Heart right ventricle (tissue), 16 donors: ENCODE data around the gene TRIM17. TPM values are rescaled to one million over a fixed set of nuclear protein-coding genes. Genes with fewer than 3 reads are reported as not detected.

Source experiments
- ATAC-seq, 8 donors: fragments of 200-7000 bp; cut with Tn5 transposase; one replicate each; pipeline ENCODE4 v1.9.1; 2020; ENCODE audit warnings: mild to moderate bottlenecking in 8 of 8, moderate library complexity in 8 of 8, moderate number of reproducible peaks in 1 of 8
- DNase-seq, 2 donors: peaks; one replicate each; pipeline ENCODE4 v3.0.0-alpha.2; 2020
- H3K27ac ChIP-seq, 10 donors: fragments of 200-600 bp; sonication (generic) in 2 of 10; one replicate each; pipeline versions ENCODE4 v1.5.0 to v1.8.0; 2020 to 2022; ENCODE audit warnings: mild to moderate bottlenecking in 3 of 10
- H3K27me3 ChIP-seq, 7 donors: fragments of 200-600 bp; one replicate each; pipeline ENCODE4 v1.8.0; 2021 to 2022; ENCODE audit warnings: mild to moderate bottlenecking in 2 of 7
- H3K36me3 ChIP-seq, 9 donors: fragments of 200-600 bp; sonication (generic) in 1 of 9; one replicate each; pipeline versions ENCODE4 v1.5.0 to v1.8.0; 2020 to 2022; ENCODE audit warnings: mild to moderate bottlenecking in 2 of 9
- H3K4me1 ChIP-seq, 9 donors: fragments of 200-600 bp; sonication (generic) in 1 of 9; one replicate each; pipeline versions ENCODE4 v1.5.0 to v1.8.0; 2020 to 2022; ENCODE audit warnings: mild to moderate bottlenecking in 4 of 9
- H3K4me3 ChIP-seq, 10 donors: fragments of 200-600 bp; sonication (generic) in 2 of 10; one replicate each; pipeline versions ENCODE4 v1.5.0 to v1.8.0; 2020 to 2022; ENCODE audit warnings: mild to moderate bottlenecking in 7 of 10, moderate library complexity in 2 of 10
- H3K9me3 ChIP-seq, 11 donors: fragments of 200-600 bp in 10 of 11; sonication (generic) in 2 of 11; one replicate each; pipeline versions ENCODE4 v1.5.0 to v1.8.0; 2013 to 2022; ENCODE audit warnings: mild to moderate bottlenecking in 2 of 11, control low read depth in 1 of 11, moderate library complexity in 1 of 11
- WGBS, 2 donors: extraction: QIAGEN DNeasy Blood & Tissue Kit; methylation state at CpG; one replicate each; pipeline ENCODE4 v1.1.7; 2013; ENCODE audit warnings: inconsistent platforms in 1 of 2; 5-methylcytosine and 5-hydroxymethylcytosine counted together
- intact Hi-C, 10 donors: fragments of 100-400 bp; cut with DNase I; formaldehyde crosslinking; loops; one replicate each; pipeline versions ENCODE4 v1.11.1 to v1.14.2; 2022
- polyA plus RNA-seq, 2 donors: library from polyadenylated mRNA; stranded (reverse); fragments of 200-250 nt; gene quantifications; one replicate each; pipeline ENCODE4 v1.2.3, GENCODE V29; 2013
- total RNA-seq, 10 donors: library from RNA; stranded (reverse); fragmentation: NEBNext Ultra II Directional in 3 of 10; extraction: Animal tissue kit (Norgen Biotek cat#: 25700) in 3 of 10; gene quantifications; one replicate each; pipeline versions ENCODE4 v1.2.1 to v1.2.4, GENCODE V29; 2021 to 2023
- TF ChIP-seq, protein P1 (sequence below), 9 donors: fragments of 200-600 bp; sonication (generic) in 2 of 9; IDR thresholded peaks; one replicate each; pipeline versions ENCODE4 v1.5.0 to v1.8.0; 2021 to 2022; ENCODE audit warnings: antibody characterized with exemption in 9 of 9, mild to moderate bottlenecking in 5 of 9, moderate library complexity in 1 of 9
- donor health status: Arrhythmogenic right ventricular cardiomyopathy.
- donor health status: ischemic (EF 13 %, LVEDD 7.1; RV severe dilation, severe dysfunction).
- donor health status: healthy with polysubstance abuse.
- donor health status: DM: no; HTN: yes; CAD: no.
- donor health status: DM: no; HTN: no; CAD: no.
- donor health status: ischemic (EF 25% LVEDD 6.9; RV normal size, moderate dysfunction).
- donor health status: ischemic (EF 25% LVEDD 5.7; RV mildly dilated, moderate dysfunction).
- donor health status: healthy.
- donor health status: DM: yes; HTN: yes; CAD: no.
- donor health status: Ischemic cardiomyopathy.
- donor health status: ischemic (EF 35%, LVEDD 5.7; RV mildly dilated, moderate dysfunction).
- donor health status: nonischemic (EF 11% LVEDD 7.7; RV severe dilation, severe dysfunction).
- donor health status: DM: yes; HTN: yes; CAD: no.
- donor health status: PGD.
- donor health status: ischemic (EF 29% LVEDD 5.4; RV normal size, mild dysfunction).
- donor health status: nonischemic (EF 23%, LVEDD 6.1; RV moderate dilation, normal function).

Gene TRIM17
- total and polyA plus RNA-seq, 12 donors = 0.14 to 0.44 (median 0.34) TPM; not detected in 3

DNA sequence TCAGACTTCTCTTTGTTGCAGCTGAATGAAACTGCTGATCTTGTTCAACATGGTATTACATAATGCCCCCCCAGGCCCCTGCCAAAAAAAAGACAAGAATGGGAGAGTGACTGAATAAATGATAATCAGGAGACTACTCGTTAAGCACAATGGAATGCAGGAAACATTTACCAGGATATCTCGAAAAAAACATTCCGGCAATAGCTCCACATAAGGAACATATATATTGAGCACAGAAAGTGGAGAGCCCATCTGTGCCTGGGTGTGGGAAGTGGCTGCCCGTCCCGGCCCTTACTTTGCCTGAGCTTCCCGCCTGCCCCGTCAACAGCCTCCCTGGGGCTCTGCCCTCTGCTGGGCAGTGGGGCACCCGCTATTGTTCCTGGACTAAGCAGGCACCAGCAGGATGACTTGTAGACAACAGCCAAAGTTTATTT is 23.4 kb downstream of the TRIM17 start:
- intact Hi-C loops = no loop called here
- Histone ChIP-seq H3K36me3 (peaks cover 0 to 61% (median 14%) of the 10 kb centered on the region in 9 donors), H3K27ac (peak overlapping the region in 5 of 10 donors; percentile 8 to 49 (median 29)), H3K4me1 (peaks cover 0 to 15% (median 9%) of the 10 kb centered on the region in 9 donors), H3K27me3 (no peaks in the 10 kb centered on the region), H3K4me3 (no peak overlapping the region), H3K9me3 (no peaks in the 10 kb centered on the region)
- ATAC-seq (peak; percentile 61 to 88 (median 80)), DNase-seq (peak in 1 of 2 donors; percentile 60)
- 24 to 32% methylated on average over 8 of the region's 8 CpGs for WGBS, 2 donors
- TF ChIP-seq, protein P1, sequence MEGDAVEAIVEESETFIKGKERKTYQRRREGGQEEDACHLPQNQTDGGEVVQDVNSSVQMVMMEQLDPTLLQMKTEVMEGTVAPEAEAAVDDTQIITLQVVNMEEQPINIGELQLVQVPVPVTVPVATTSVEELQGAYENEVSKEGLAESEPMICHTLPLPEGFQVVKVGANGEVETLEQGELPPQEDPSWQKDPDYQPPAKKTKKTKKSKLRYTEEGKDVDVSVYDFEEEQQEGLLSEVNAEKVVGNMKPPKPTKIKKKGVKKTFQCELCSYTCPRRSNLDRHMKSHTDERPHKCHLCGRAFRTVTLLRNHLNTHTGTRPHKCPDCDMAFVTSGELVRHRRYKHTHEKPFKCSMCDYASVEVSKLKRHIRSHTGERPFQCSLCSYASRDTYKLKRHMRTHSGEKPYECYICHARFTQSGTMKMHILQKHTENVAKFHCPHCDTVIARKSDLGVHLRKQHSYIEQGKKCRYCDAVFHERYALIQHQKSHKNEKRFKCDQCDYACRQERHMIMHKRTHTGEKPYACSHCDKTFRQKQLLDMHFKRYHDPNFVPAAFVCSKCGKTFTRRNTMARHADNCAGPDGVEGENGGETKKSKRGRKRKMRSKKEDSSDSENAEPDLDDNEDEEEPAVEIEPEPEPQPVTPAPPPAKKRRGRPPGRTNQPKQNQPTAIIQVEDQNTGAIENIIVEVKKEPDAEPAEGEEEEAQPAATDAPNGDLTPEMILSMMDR (IDR thresholded peaks at IDR 0.05) = peak in 8 of 9 donors; percentile 28 to 68 (median 58)

DNA sequence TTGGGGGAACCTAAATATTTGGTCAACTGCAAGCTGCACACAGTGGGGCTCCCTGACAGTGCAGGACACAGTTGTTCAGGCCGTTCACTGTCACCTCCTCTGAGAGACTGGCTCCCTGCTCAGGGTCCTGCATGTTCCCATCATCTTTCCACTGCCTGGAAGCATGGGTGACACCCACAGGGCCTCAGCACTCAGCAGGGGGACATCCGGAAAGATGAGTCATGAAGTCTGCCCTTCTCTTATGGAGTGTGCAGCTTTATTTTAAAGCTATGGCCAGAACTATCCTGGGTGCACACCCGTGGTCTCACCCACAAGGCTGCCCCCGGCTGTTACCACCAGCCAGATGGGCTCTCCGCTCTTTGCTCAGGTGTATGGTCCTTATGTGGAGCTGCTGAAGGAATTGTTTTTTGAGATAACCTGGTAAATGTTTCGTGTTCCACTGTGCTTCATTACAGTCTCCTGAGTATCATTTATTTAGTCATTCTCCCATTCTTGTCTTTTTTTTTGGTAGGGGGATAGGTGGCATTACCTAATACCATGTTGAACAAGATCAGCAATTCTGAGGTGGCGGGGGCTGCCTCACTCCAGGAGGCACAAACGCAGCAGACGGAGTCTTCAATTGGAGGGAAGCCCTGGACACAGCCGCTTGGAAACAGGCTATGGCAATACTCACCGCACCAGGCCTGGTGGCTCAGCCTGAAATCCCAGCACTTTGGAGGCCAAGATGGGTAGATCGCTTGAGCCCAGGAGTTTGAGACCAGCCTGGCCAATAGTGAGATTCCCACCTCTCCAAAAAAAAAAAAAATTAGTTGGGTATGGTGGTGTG is 24.3 kb downstream of the TRIM17 start:
- TF ChIP-seq, protein P1 (IDR thresholded peaks at IDR 0.05) = no peak
- intact Hi-C loops = no loop called here
- H3K27ac ChIP-seq = no peak overlapping the region
- 93 to 94% methylated on average over 12 of the region's 12 CpGs for WGBS, 2 donors
- peaks cover 0 to 51% (median 14%) of the 10 kb centered on the region in 9 donors for H3K36me3 ChIP-seq
- DNase-seq (no peak), ATAC-seq (no peak)
- no peaks in the 10 kb centered on the region for H3K27me3 ChIP-seq
- no peaks in the 10 kb centered on the region for H3K9me3 ChIP-seq
- peaks cover 0 to 15% (median 9%) of the 10 kb centered on the region in 9 donors for H3K4me1 ChIP-seq
- H3K4me3 ChIP-seq = no peak overlapping the region

DNA sequence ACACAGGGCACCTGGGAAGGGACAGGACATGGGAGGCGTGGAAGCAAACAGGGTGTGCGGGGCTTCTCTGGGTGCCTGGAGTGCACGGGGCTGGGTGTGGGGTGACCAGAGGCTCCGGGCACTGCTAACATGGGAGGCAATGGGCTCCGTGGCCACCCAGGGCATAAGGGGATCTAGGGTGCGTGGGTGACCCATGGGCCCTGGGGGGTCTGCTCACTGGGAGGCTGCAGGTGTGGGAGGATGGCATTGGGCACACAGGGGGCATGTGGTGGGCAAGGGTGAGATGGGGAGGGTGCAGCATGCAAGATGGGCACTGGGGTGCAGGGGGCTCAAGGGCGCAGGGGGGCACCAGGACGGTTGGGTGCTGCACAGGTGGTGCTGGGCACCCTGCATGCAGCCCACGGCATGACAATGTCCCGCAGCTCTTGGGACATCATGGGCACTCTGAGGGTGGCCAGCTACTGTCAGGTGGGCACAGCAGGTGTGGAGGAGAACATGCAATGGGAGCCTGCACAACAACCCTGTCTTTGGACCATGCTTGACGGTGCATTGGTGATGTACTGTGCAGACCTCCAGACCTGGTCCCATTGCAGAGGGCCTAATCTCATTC is 25.1 kb downstream of the TRIM17 start:
- intact Hi-C loops = no loop called here
- TF ChIP-seq, protein P1 (IDR thresholded peaks at IDR 0.05) = no peak
- Histone ChIP-seq H3K4me1 (peaks cover 0 to 15% (median 9%) of the 10 kb centered on the region in 9 donors), H3K9me3 (no peaks in the 10 kb centered on the region), H3K36me3 (peaks cover 0 to 43% (median 9%) of the 10 kb centered on the region in 9 donors), H3K27me3 (no peaks in the 10 kb centered on the region), H3K27ac (no peak overlapping the region), H3K4me3 (no peak overlapping the region)
- ATAC-seq (peak in 1 of 8 donors; percentile 16), DNase-seq (peak in 1 of 2 donors; percentile 7)
- WGBS, 2 donors = 89 to 97% methylated on average over 11 of the region's 11 CpGs

- ATAC-seq (no peak), DNase-seq (no peak)
- H3K9me3 ChIP-seq = no peaks in the 10 kb centered on the region
- TF ChIP-seq, protein P1 (IDR thresholded peaks at IDR 0.05) = no peak
- H3K36me3 ChIP-seq = peaks cover 0 to 35% (median 2%) of the 10 kb centered on the region in 9 donors
- H3K27me3 ChIP-seq = no peaks in the 10 kb centered on the region
- peaks cover 0 to 15% (median 9%) of the 10 kb centered on the region in 9 donors for H3K4me1 ChIP-seq
- no peak overlapping the region for H3K27ac ChIP-seq
- 88 to 90% methylated on average over 10 of the region's 10 CpGs for WGBS, 2 donors
- intact Hi-C loops = no loop called here
- no peak overlapping the region for H3K4me3 ChIP-seq
These were observed 26.0 kb downstream of the TRIM17 start for GRCh38 chr1:228390649-228391048.
